ENCODE results near the gene SF3B6.
A peak's percentile ranks its signal among the peaks of the same experiment; 100 is the strongest.

Gene SF3B6

DNA sequence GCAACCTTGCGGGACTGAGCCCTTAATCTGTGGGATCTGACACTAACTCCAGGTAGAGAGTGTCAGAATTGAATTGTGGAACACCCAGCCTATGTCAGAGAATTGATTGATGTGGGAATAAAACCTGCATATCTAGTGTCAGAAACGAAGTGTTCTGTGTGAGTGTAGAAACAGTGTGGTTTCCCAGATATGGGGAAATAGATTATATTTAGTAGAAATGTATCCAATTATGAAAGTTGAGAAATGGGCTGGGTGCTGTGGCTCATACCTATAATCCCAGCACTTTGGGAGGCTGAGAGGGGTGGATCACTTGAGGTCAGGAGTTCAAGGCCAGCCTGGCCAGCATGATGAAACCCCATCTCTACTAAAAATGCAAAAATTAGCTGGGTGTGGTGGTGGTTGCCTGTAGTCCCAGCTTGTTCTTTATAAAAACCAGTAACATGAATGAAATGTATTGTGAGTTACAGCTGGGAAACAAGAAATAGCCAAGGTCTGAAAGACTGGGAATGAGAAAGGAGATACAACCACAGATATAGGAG lies 12.8 kb upstream of the SF3B6 start:
- no peak for DNase-seq

GRCh38 chr2:24087032-24087431 lies 10.9 kb upstream of the SF3B6 start:
- DNase-seq: no peak

DNA sequence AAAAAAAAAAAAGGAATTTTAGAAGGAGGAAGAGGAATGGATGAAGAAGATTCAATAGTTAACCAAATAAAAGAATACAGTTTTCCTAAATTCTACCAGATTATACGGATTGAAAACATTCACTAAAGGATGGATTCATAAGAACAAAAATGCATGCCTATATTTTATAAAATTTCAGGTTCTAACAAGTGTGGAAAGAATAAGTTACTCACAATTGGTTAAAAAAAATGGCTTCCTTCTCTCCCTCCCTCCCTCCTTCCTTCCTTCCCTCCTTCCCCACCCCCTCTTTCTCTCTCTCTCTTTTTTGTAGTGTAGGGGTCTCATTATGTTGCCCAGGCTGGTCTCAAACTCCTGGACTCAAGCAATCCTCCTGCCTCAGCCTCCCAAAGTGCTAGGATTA lies 10.1 kb upstream of the SF3B6 start:
- DNase-seq: no peak

GRCh38 chr2:24085200-24085489 lies 9.0 kb upstream of the SF3B6 start:
- DNase-seq: no peak

- DNase-seq: no peak
Measured at GRCh38 chr2:24084386-24085199, 8.5 kb upstream of the SF3B6 start, which contains the start of gene TP53I3. Gene TP53I3 (minus strand): TSS chr2:24084834. CDS start chr2:24084326, 508 bp downstream.

- DNase-seq: peak; percentile 61
Measured at GRCh38 chr2:24083567-24084385, 7.7 kb upstream of the SF3B6 start.

DNA sequence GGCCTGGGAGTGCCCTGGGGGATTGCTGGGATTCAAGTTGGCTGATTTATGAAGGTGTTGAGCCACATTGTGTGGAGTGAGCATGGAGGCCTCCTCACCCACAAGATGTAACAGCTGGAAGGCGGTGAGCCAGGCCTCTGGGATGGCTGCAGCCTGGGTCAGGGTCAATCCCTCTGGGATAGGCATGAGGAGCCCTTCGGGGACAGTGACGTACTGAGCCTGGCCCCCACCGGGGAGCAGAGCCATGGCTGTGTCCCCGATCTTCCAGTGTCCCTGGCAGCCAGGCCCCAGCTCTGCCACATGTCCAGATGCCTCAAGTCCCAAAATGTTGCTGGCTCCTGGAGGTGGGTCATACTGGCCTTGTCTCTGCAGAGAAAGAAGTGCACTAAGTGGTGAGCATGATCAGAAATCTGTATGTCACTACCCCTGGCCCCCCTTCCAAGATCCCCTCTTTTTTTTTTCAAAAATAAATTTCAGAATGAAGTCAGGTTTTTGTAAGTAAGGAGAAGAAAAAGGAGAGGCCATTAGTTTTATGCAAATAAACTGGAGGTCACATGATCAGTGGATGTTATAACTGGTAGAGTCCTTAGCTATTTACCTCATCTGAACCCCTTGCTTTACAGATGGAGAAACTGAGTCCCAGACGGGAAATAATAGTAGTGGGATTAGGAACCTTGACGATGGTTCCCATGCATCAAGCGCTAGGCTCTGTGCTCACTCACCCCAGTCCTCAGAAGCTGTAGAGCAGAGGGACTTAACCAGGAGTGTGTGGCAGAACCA lies 6.9 kb upstream of the SF3B6 start:
- DNase-seq: no peak

- DNase-seq: no peak
Measured at GRCh38 chr2:24080701-24081100, 4.6 kb upstream of the SF3B6 start.

GRCh38 chr2:24077879-24078278 lies 1.8 kb upstream of the SF3B6 start:
- no peak for DNase-seq

DNA sequence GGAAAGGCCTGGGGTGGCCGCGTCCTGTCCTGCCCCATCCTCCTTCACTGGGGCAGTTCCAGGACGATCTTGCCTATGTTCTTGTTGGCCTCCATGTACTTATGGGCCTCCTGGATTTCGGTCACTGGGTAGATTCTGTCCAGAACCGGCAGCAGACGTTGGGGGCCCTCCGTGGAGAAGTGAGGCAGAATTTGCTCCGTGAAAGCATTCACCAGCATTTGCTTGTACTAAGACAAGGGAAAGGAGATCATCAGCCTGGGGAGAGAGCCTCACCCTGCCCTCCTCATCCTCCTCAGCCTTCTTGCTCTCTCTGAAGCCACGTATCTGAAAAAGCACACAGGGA lies 1.4 kb upstream of the SF3B6 start:
- no peak for DNase-seq

DNA sequence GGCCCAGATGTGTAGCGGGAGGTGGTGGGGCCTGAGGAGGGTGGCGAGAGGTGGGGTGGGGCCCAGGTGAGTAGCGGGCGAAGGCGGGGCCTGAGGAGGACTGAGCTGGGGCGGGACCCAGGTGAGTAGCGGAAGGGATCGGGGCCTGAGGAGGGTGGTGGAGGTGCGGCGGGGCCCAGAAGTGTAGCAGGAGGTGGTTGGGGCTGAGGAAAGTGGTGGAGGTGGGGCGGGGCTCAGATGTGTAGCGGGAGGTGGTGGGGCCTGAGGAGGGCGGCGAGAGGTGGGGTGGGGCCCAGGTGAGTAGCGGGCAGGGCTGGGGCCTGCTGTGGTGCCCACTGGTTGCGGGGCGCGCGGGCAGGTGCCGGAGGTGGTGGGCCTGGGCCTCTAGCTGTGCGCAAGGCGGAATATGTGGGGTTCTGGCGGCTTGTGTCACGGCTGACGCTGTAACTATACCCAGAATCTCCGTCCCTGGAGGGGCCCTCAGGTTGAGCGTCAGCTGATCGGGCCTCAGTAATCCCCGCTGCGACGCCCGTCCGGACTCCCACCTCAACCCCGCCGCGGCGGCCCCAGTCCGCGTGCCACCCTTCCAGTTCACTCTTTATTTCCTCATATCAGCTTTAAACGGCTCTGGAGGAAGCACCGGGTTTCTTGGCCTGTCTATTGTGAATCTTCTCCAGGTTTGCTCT lies 866 bp upstream of the SF3B6 start:
- DNase-seq: no peak

DNA sequence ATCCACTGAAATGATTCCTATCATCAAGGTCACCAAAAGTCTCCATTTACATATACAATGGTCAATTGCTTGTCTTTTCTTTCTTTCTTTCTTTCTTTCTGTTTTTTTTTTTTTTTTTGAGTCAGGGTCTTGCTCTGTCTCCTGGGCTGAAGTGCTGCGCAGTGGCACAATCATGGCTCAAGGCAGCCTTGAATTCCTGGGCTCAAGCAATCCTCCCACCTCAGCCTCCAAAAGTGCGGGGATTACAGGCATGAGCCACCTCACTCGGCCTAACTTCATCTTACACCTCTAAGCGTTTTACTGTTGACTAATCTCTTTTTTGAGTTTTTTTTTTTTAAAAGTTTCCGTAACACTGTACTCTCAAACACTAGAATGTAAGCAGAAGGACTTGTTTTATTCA lies 867 bp downstream of the SF3B6 start:
- no peak for DNase-seq

DNA sequence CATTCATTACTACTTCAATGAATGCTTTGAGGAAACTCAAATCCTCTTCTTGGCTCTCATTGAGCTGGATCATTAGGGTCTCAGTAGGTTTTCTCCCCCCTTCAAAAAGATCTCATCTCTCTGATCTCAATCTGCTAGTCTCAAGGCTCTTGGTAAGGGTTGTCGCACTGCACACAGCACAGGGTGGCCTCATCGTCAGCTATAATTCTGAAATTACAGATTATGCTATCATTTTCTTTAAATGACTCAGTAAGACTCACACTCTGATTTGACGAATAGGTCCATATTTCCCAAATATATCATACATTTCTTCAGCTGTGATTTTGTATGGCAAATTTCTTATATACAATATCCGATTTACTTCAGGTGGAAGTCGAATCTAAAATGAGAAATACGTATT lies 2.3 kb downstream of the SF3B6 start:
- no peak for DNase-seq

GRCh38 chr2:24072259-24072658 lies 3.9 kb downstream of the SF3B6 start:
- DNase-seq: no peak

- no peak for DNase-seq
Measured at GRCh38 chr2:24065341-24065740, 10.8 kb downstream of the SF3B6 start.

GRCh38 chr2:24058564-24059271 lies 17.4 kb downstream of the SF3B6 start:
- no peak for DNase-seq

- no peak for DNase-seq
Measured at GRCh38 chr2:24055750-24056149, 20.4 kb downstream of the SF3B6 start.

DNA sequence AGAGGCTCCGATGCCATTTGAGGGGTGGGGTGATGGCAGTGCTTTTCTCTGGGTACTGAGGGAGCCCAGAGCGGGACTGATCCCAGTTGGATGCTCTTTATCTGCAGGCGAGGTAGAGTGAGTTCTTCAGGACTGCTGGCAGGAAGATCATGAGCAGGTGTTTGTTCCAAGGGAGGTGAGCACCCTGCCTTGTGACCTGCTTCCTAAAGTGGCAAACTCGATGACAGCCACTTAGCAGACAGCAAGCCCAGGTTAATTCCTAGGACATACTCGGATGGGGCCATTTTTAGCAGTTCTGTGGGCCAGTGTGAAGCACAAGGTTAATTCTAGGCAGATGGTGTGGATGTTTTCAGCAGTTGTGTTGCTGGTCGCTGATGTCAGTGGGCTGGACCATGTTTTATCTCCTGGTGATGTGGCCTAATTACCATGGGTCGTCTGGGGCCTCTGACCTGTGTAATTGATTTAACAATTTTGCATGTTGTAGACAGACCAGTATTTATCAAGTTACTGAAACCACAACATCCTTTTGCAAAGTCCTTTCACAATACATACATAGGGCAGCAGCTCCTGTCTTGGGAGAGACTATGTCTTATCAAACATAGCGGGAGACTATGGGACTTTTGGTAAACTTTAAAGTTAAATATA lies 21.6 kb downstream of the SF3B6 start:
- DNase-seq: no peak

DNA sequence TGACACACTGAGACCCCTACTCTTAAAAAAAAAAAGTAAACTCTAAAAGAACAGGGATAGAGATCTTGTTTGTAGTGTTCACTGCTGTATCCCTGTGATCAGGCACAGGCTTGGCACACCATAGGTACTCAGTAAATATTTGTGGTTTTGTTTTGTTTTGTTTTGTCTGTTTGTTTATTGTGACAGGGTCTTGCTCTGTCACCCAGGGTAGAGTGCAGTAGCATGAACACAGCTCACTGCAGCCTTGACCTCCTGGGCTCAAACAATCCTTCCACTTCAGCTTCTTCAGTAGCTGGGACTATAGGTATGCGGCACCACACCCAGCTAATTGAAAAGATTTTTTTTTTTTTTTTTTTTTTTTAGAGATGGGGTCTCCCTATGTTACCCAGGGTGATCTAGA lies 23.2 kb downstream of the SF3B6 start:
- no peak for DNase-seq

DNA sequence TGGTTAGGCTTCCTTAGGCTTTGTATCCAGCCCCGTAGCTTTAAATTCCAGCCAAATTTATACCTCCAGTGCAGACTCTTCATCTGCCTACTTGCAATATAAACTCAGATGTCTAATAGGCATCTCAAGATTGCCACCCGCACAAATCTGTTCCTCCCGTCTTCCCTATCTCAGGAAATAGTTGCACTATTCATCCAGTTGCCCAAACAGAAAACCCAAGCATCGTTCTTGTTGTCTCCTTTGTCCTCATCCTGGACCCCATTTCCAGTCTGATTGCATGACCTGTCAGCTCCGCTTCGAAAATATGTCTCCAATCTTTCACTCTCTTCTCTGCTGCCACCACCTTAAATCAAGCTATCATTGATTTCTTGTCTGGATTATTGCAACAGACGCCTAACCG lies 24.3 kb downstream of the SF3B6 start:
- no peak for DNase-seq
